Adrenal gland (tissue), 5 donors: Measurements from ENCODE around the gene PDE8A.

Experiments
- CTCF ChIP-seq, 6 experiments: fragments of 450-650 bp in 4 of 6; fragments of 200-600 bp in 2 of 6; sonication (generic) in 1 of 6; IDR thresholded peaks; 1 replicate in 5 of 6; 2 replicates in 1 of 6; pipeline versions ENCODE4 v1.5.1 to v1.8.0; 2016 to 2021; ENCODE audit warnings: antibody characterized with exemption in 6 of 6, mild to moderate bottlenecking in 2 of 6, moderate library complexity in 1 of 6
- POLR2A ChIP-seq, 2 donors: fragments of 450-650 bp; IDR thresholded peaks; one replicate each; pipeline ENCODE4 v1.6.1; 2017; ENCODE audit warnings: antibody characterized with exemption in 2 of 2, mild to moderate bottlenecking in 2 of 2, moderate library complexity in 1 of 2
- donor health status: DM: no; HTN: no; CAD: no.

GRCh38 chr15:85029221-85029620 lies 47.6 kb downstream of the PDE8A start:
- TF ChIP-seq POLR2A (IDR thresholded peaks at IDR 0.05) (no peak), CTCF (IDR thresholded peaks at IDR 0.05) (no peak)
